ELR (cell line): ENCODE data around the gene CNNM3.

ENCODE experiments used
- DNase-seq: peaks from one replicate; pipeline ENCODE4 v3.0.0-alpha.2; 2015; ENCODE audit warnings: low read depth

Gene CNNM3

GRCh38 chr2:96819128-96819875 lies 3.2 kb downstream of the CNNM3 start:
- DNase-seq = no peak

GRCh38 chr2:96819876-96820511 lies 3.9 kb downstream of the CNNM3 start:
- no peak for DNase-seq

DNA sequence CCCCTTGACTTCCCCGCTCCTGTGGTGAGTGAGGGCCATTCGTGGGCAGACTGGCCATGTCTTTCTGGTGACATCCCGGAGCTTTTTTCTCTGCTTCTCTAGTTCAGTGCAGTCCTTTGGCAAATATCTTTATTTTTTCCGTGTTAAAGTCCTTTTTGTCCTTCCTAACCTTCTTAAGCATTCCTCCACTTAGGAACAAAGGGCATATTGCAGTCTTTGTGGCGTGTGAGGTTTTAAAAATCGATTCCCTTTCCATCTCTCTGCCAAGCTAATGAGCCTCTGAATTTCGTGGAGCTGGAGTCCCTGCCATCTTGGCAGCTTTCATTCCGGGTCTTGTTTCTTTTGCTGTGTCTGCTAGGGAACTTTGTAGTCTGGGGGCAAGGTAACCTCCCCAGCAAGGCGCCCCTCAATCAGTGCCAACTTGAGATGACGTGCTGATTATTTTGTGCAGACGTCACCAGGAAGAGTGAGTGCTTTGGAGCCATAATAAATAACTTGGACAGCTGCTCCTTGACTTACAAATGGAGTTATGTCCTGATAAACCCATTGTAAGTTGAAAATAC lies 5.1 kb downstream of the CNNM3 start:
- no peak for DNase-seq

GRCh38 chr2:96822786-96823185 lies 6.7 kb downstream of the CNNM3 start:
- DNase-seq = no peak

DNA sequence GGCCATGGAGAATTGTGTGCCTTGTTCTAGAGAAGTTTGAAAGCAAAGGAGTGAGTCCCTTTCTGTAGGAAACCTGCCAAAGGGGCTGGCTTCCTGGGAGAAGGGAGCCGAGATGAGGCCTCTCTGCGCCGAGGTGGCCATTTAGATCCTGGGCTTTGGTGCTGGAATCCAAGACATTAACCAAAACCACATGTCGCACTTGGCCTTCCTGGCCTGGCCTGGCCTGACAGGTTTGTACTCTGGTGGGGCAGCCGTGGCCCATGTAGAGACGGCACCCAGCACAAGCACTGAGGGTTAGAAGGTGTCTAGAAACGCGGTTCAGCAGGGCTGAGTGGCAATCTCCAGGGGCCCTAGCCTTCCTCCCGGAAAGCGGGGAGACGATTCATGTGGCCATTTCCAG lies 7.1 kb downstream of the CNNM3 start:
- no peak for DNase-seq

DNA sequence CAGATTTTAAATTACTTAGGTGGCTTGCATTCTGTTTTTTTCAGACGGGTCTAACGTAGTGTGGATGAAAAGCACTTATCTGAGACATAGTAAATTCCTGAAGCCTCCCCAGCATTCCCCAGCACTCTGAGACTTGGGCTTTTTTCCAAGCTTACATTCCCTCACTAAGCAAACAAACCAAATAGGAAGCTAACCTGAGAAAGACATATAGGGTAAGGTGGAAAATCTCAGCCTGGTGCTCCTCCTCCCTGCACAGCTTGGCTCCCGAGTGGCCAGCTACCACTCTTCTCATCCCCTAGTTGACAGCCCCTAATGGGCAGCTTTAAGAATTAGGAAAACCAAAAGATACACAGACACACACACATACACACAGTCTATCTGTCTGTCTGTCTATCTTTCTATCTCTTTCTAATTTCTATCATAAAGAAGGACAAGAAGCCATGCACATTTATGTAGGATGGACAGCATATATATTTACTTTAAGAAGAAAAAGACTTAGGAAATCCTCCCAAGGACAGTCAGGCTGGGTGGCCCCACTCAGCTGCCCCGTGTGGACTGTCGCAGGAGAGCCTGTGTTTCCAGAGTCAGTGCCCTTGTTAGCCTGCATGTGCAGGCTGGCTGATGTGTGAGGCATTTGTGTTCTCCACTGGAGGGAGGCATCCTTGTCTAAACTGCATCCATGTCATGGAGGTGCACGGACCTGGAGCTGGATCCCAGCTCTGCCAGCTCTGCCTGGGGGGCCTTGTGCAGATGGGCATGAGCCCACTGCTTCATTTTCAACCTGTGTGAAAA lies 8.2 kb downstream of the CNNM3 start:
- DNase-seq = no peak

GRCh38 chr2:96825057-96825456 lies 9.0 kb downstream of the CNNM3 start:
- DNase-seq = no peak

DNA sequence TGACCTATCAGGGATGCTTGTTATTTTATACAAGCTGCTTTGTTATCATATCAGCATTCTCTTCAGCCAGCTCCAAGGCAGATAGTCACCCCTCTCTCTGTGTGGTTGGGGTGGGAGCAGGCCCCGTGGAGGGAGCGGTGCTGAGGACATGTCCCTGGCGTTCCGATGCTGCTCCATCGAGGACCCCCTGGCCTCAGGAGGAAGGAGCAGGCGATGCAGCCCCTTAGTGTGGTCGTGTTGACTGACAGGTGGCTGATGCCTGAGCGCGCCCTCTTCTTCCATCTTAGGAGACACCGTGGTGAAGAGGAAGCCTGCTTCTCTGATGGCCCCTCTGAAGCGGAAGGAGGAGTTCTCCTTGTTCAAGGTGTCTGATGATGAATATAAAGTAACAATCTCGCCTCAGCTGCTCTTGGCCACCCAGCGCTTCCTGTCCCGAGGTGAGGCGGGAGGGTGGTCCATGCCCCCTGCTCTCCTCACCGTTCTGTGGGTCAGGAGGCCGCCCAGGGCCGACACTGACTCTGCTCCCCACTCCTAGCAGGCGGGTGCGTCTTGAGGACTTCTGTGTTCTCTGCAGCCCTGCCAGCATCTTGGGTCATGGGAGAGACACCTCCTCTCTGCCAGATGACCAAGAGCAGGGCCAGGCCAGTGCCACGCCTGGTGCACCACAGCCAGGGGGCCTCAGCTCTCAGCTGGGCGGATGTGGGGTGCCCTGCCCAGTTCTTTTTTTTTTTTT lies 10.6 kb downstream of the CNNM3 start:
- no peak for DNase-seq

GRCh38 chr2:96828436-96828835 lies 12.4 kb downstream of the CNNM3 start:
- no peak for DNase-seq

DNA sequence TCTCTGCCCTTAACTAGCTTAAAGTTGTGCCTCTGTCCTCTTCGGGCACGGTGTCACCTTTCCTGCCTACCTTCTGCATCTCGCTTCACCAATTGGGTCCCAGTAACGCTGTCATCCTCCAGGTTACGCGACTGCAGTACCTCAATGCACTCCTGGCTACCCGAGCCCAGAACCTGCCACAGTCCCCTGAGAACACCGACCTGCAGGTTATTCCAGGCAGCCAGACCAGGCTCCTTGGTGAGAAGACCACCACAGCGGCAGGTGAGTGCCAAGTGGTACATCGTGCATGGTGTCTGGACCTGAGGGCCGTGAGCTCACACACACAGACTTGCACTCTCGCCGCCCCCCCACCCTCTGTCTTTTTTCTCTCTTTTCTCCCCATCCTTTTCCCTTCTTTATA lies 12.8 kb downstream of the CNNM3 start:
- DNase-seq = no peak

DNA sequence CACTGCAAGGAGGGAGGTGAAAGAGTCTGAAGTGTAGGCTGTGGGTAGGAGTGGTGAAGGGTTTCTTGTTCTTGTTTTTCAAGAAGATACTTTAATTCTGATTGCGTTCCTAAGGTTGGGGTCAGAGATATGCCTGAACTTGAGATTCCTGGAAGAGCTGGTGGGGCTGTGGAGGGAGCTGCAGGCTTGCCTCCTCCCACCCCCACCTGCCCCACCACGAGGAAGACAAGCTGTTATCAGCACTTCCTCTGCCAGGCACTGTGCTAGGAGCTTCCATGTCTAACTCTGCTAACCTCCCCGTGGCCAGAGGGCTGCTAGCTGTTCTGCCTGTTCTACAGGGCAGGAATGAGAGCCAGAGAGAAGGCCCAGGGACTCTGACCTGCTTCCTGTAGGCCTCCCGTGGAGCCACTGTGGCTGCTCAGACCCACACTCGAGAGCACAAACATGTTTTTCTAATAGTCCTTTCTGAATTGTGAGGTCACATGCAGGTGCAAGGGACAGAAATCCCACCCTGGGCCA lies 14.0 kb downstream of the CNNM3 start:
- no peak for DNase-seq

GRCh38 chr2:96831679-96832078 lies 15.6 kb downstream of the CNNM3 start:
- DNase-seq = peak; percentile 8

DNA sequence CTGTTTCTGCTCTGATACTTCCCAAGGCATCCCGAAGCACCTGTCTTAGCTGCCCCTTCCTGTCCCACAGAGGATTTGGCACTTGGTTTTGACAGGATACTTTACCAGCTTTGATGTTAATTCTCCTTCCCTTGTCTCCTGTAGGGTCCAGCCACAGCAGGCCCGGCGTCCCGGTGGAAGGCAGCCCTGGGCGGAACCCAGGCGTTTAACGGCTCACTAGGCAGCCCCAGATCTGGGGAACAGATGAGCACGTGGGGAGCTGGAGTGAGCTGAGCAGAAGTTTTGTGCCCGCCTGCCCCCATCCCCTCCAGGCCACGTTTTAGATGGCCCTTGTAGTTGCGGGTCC lies 16.3 kb downstream of the CNNM3 start:
- DNase-seq = no peak

DNA sequence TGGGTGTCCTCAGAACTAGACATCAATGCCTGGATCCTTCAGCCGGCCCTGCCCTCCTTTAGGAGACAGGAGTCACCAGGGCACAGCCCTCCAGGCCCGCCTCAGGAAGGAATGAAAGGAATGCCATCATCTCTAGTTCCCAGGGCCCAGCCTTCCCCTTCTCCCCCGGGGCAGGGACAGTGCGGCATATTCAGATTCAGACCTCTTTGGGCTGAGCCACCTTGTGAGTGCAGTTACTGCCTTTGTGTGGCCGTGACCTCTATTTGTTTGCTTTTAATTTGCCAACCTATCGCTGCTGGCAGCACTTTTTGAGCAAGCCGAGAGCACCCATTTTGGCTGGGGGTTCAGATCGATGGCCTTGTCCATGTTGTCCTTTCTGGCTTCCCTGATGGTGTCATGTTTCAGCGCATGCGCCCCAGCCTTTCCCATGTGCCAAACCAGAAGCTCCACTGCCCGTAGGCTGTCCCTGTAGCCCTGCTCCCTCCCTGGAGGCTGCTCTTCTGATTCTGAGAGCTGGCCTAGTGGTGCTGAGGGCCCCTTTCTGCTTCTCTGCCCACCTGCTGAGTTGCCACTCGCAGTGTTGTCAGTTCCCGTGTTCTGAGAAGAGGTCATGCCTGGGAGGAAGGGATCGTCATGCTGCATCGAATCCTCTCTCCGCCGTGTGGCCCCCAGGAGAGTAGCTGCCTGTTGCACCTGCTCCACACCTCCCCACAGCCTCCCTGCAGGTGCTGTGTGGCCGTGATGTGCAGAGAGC lies 16.9 kb downstream of the CNNM3 start:
- DNase-seq = peak; percentile 43

- no peak for DNase-seq
Measured at GRCh38 chr2:96835830-96836229, 19.8 kb downstream of the CNNM3 start.

DNA sequence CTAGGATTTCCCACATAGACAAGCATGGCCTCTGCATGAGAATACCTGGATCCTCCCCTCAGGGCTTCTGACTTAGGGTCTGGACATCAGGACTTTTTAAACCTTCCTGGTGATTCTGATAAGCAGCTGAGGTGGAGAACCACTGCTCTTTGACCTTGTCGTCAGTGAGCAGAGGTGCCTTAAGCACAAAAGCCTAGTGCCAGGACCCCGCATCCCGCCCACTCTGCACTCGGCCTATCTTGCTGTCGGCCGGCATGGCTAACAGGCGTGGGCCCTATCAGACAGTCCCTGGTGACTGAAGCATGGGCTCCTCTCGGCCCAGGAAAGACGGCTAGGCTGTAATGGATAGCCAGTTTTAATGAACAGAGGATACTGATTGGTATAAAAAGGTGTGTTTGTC lies 21.5 kb downstream of the CNNM3 start:
- DNase-seq = no peak

GRCh38 chr2:96838345-96839292 lies 22.6 kb downstream of the CNNM3 start:
- DNase-seq = no peak

DNA sequence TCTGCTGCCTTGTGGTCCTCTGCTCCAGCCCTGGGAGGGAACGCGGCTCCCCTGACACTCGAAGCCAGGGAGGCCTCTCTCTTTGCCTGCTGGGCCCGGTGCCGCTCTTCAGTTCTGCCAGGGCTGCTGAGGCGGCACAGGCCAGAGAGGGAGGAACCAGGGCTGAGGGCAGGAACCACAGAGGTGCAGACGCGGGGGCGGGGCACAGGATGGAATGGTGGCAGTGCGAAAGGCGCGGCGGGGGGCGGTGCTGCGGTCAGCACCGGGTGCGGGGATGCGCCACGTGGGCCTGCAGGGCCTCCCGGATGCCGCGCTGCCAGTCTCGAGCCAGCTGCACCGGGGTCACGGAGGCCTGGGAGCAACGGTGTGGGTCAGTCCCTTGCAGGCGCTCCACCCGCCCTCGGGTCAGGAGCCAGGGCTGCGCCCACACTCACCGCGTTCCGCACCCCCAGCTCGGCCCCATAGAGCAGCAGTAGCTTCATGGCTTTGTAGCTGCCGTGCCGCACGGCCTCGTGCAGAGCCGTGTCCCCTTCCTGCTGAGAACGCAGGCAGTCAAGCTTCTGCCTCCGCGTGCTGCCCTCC lies 23.3 kb downstream of the CNNM3 start:
- no peak for DNase-seq
